RPMI8226 (cell line): ENCODE results near the gene SHC3.

Experiments used
- DNase-seq: peaks from one replicate; pipeline ENCODE4 v3.0.0-alpha.2; 2015

Gene SHC3

GRCh38 chr9:88975966-88976889, 202.4 kb downstream of the SHC3 start:
- peak; percentile 50 for DNase-seq

GRCh38 chr9:88974641-88975040, 204.0 kb downstream of the SHC3 start:
- DNase-seq = no peak

GRCh38 chr9:88973281-88974045, 205.2 kb downstream of the SHC3 start:
- DNase-seq = no peak

GRCh38 chr9:88972401-88972800, 206.2 kb downstream of the SHC3 start:
- DNase-seq = no peak

- no peak for DNase-seq
Observed at GRCh38 chr9:88971131-88971960, 207.3 kb downstream of the SHC3 start.

- no peak for DNase-seq
Observed at GRCh38 chr9:88969646-88970373, 208.8 kb downstream of the SHC3 start.

GRCh38 chr9:88968799-88969198, 209.8 kb downstream of the SHC3 start:
- no peak for DNase-seq

GRCh38 chr9:88966894-88967676, 211.5 kb downstream of the SHC3 start:
- DNase-seq = no peak

GRCh38 chr9:88965473-88965872, 213.1 kb downstream of the SHC3 start:
- DNase-seq = no peak

- no peak for DNase-seq
Observed at GRCh38 chr9:88960632-88961031, 218.0 kb downstream of the SHC3 start.

- DNase-seq = no peak
Observed at GRCh38 chr9:88959727-88960469, 218.7 kb downstream of the SHC3 start.

- DNase-seq = no peak
Observed at GRCh38 chr9:88957526-88957925, 221.1 kb downstream of the SHC3 start.
